OCI-LY1 (cell line): ENCODE data around the gene CTNND1.

Source experiments
- H2AFZ ChIP-seq: fragments of 200-600 bp; sonication (generic), shearing (Covaris generic); 2 replicates; pipeline ENCODE4 v1.6.0; 2014; ENCODE audit warnings: antibody characterized with exemption, mild to moderate bottlenecking, low read length
- H3F3A ChIP-seq: fragments of 200-600 bp; sonication (generic), shearing (Covaris generic); 2 replicates; pipeline ENCODE4 v1.6.0; 2014; ENCODE audit warnings: mild to moderate bottlenecking, antibody characterized with exemption, low read length, moderate library complexity; ENCODE audit not compliant: insufficient read depth
- H3K27ac ChIP-seq: fragments of 200-600 bp; sonication (generic); 2 replicates; pipeline ENCODE4 v1.5.1; 2014; ENCODE audit warnings: low read length, mixed run types, mild to moderate bottlenecking, low read depth; ENCODE audit not compliant: poor library complexity, severe bottlenecking
- H3K27me3 ChIP-seq: fragments of 200-600 bp; sonication (generic); 2 replicates; pipeline ENCODE4 v1.6.0; 2014; ENCODE audit warnings: antibody characterized with exemption, mild to moderate bottlenecking, low read length, moderate library complexity; ENCODE audit not compliant: insufficient read depth
- H3K36me3 ChIP-seq: fragments of 200-600 bp; sonication (generic); 2 replicates; pipeline ENCODE4 v1.6.1; 2014; ENCODE audit warnings: mild to moderate bottlenecking, antibody characterized with exemption, low read length, moderate library complexity, mixed read lengths; ENCODE audit not compliant: insufficient read depth
- H3K4me1 ChIP-seq: fragments of 200-600 bp; sonication (generic); 2 replicates; pipeline ENCODE4 v1.5.1; 2014; ENCODE audit warnings: mild to moderate bottlenecking, low read length, moderate library complexity; ENCODE audit not compliant: insufficient read depth, severe bottlenecking
- H3K4me2 ChIP-seq: fragments of 200-600 bp; sonication (generic), shearing (Covaris generic); 2 replicates; pipeline ENCODE4 v1.6.1; 2014; ENCODE audit warnings: low read length
- H3K4me3 ChIP-seq: fragments of 200-600 bp; sonication (generic); 2 replicates; pipeline ENCODE4 v1.5.1; 2014; ENCODE audit warnings: low read length, low read depth, mild to moderate bottlenecking, mixed read lengths; ENCODE audit not compliant: poor library complexity, severe bottlenecking
- H3K79me2 ChIP-seq: fragments of 200-600 bp; shearing (Covaris generic); 2 replicates; pipeline ENCODE4 v1.6.1; 2016; ENCODE audit warnings: mixed run types, low read length, mixed read lengths; ENCODE audit not compliant: insufficient read depth
- H3K9ac ChIP-seq: fragments of 200-600 bp; sonication (generic), shearing (Covaris generic); 2 replicates; pipeline ENCODE4 v1.6.1; 2014; ENCODE audit warnings: mild to moderate bottlenecking, low read length, mixed read lengths
- H3K9me2 ChIP-seq: fragments of 200-600 bp; sonication (generic), shearing (Covaris generic); 2 replicates; pipeline ENCODE4 v1.6.1; 2014; ENCODE audit warnings: low read depth, mild to moderate bottlenecking, low read length, mixed read lengths
- H3K9me3 ChIP-seq: fragments of 200-600 bp; shearing (Covaris generic); 2 replicates; pipeline ENCODE4 v1.6.1; 2014; ENCODE audit warnings: low read length, mixed read lengths
- H4K20me1 ChIP-seq: fragments of 200-600 bp; sonication (generic), shearing (Covaris generic); 2 replicates; pipeline ENCODE4 v1.6.0; 2016; ENCODE audit warnings: mild to moderate bottlenecking, low read length; ENCODE audit not compliant: insufficient read depth
- EZH2 ChIP-seq: fragments of 200-600 bp; sonication (generic), shearing (Covaris generic); IDR thresholded peaks from 2 replicates; pipeline ENCODE4 v1.8.0; 2017; ENCODE audit warnings: borderline replicate concordance, mixed run types, mild to moderate bottlenecking, antibody characterized with exemption, low read length, moderate library complexity, mixed read lengths
- TF ChIP-seq, protein P1 (sequence below): fragments of 200-600 bp; sonication (generic), shearing (Covaris generic); IDR thresholded peaks from 2 replicates; pipeline ENCODE4 v1.5.1; 2017; ENCODE audit warnings: mild to moderate bottlenecking, antibody characterized with exemption, low read length, moderate library complexity, mixed read lengths

Gene CTNND1

DNA sequence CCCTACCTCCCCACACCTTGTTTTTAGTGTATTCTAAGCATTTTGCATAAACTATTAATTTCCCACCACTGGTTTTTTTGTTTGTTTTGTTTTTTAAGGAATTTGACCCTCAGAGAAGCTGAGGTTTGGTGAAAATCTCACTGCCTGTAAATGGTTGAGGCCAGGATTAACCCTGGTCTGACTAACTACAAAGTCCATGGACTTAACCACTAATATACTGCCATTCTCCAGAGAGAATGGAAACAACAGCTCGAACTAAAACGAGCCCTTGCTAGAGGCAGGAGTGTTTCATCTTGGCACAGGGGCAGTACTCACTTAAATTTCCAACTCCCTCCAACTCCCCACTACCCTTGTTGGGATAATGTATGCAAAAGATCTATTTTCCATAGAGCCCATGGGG is 3.0 kb downstream of the CTNND1 start:
- Histone ChIP-seq H3K79me2 (no peaks in the 10 kb centered on the region), H3K27ac (no peak overlapping the region), H3K9me2 (no peaks in the 10 kb centered on the region), H3K27me3 (no peaks in the 10 kb centered on the region), H4K20me1 (no peaks in the 10 kb centered on the region), H3F3A (no peaks in the 10 kb centered on the region), H2AFZ (no peak overlapping the region), H3K36me3 (no peaks in the 10 kb centered on the region), H3K4me1 (no peaks in the 10 kb centered on the region), H3K9ac (no peak overlapping the region), H3K4me2 (no peak overlapping the region), H3K4me3 (no peak overlapping the region), H3K9me3 (no peaks in the 10 kb centered on the region)
- TF ChIP-seq EZH2: no peak
- TF ChIP-seq, protein P1, sequence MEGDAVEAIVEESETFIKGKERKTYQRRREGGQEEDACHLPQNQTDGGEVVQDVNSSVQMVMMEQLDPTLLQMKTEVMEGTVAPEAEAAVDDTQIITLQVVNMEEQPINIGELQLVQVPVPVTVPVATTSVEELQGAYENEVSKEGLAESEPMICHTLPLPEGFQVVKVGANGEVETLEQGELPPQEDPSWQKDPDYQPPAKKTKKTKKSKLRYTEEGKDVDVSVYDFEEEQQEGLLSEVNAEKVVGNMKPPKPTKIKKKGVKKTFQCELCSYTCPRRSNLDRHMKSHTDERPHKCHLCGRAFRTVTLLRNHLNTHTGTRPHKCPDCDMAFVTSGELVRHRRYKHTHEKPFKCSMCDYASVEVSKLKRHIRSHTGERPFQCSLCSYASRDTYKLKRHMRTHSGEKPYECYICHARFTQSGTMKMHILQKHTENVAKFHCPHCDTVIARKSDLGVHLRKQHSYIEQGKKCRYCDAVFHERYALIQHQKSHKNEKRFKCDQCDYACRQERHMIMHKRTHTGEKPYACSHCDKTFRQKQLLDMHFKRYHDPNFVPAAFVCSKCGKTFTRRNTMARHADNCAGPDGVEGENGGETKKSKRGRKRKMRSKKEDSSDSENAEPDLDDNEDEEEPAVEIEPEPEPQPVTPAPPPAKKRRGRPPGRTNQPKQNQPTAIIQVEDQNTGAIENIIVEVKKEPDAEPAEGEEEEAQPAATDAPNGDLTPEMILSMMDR: no peak

DNA sequence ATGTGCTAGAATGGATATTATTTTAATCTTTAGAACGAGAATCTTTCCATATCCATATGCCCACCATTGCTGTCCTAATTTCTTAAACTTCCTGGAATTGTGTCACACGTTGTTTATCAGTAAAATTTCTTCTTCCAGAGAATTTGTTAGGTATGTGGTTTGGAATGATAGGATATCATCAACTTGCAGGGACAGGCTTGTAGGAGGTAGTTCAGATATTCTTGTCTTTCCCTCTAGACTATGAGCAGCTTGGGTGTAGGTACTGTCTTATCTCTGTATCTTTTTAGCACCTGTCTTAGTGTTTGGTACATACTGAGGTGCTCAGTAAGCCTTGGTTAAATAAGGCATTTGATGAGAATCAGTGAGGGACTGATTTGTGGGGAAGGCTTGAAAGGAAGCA is 3.4 kb downstream of the CTNND1 start:
- no peaks in the 10 kb centered on the region for H3K9me2 ChIP-seq
- no peaks in the 10 kb centered on the region for H3K27me3 ChIP-seq
- no peaks in the 10 kb centered on the region for H3K79me2 ChIP-seq
- no peaks in the 10 kb centered on the region for H4K20me1 ChIP-seq
- H2AFZ ChIP-seq: no peak overlapping the region
- no peaks in the 10 kb centered on the region for H3K4me1 ChIP-seq
- H3K36me3 ChIP-seq: no peaks in the 10 kb centered on the region
- TF ChIP-seq, protein P1: no peak
- no peak for TF ChIP-seq EZH2
- H3K4me3 ChIP-seq: no peak overlapping the region
- H3F3A ChIP-seq: no peaks in the 10 kb centered on the region
- H3K9me3 ChIP-seq: no peaks in the 10 kb centered on the region
- no peak overlapping the region for H3K27ac ChIP-seq
- no peak overlapping the region for H3K4me2 ChIP-seq
- no peak overlapping the region for H3K9ac ChIP-seq

DNA sequence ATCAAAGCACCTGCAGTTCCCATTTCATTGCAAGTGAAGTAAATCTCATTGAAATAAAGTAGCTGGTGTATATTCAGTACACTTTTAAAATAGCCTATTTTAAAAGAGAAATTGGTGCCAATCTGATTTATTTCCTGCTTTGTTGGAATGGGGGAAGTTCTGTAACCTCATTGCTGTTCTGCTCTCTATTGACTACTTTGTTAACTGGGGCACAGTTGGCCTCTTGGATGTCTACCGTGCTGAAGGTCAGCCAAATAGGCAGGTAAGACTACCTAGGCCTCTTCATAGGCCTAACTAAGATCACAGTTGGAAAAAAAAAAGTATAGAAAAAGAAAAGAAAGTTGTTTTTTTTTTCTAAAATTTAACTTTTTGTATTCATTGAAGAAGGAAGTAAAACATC is 9.2 kb downstream of the CTNND1 start:
- Histone ChIP-seq H3K79me2 (no peaks in the 10 kb centered on the region), H3K9ac (no peak overlapping the region), H2AFZ (no peak overlapping the region), H3K27ac (no peak overlapping the region), H3K27me3 (no peaks in the 10 kb centered on the region), H4K20me1 (no peaks in the 10 kb centered on the region), H3K9me3 (no peaks in the 10 kb centered on the region), H3K4me3 (no peak overlapping the region), H3F3A (no peaks in the 10 kb centered on the region), H3K4me1 (no peaks in the 10 kb centered on the region), H3K4me2 (no peak overlapping the region), H3K36me3 (no peaks in the 10 kb centered on the region), H3K9me2 (no peaks in the 10 kb centered on the region)
- TF ChIP-seq EZH2: no peak
- TF ChIP-seq, protein P1: no peak
